ENCODE measurements around the gene HABP2.

GRCh38 chr10:113530476-113530875 is 22.4 kb upstream of the HABP2 start:
- TF ChIP-seq POLR2AphosphoS5 (IDR thresholded peaks at IDR 0.05) (no peak), CTCF (IDR thresholded peaks at IDR 0.05) (no peak), POLR2A (IDR thresholded peaks at IDR 0.05) (no peak), EP300 (IDR thresholded peaks at IDR 0.05) (no peak)

All from suprapubic skin (tissue), 4 donors.